Measurements from ENCODE around the gene PDXK. TPM values are rescaled to one million over a fixed set of nuclear protein-coding genes. Genes with fewer than 3 reads are reported as not detected.

The PDXK gene
- total and polyA plus RNA-seq, 3 experiments from 2014 or later = 38.3 to 96.7 (median 96.3) TPM

DNA sequence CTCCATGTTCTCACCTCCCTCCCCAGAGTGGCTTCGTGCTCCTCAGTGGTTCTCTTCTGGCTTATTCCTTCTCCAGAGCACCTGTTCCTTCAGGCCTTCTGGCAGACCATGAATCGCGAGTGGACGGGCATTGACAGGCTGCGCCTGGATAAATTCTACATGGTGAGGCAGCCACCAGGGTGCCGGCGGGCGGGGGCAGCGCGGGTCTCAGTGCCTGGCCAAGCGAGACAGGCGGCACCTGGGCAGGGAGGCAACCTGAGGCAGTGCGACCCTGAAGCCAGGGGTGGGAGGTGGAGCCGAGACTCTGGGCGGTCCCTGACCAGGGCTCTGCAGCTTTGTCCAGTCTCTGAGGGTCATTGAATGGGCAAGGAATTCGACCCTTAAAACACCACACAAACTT is 74.3 kb downstream of the PDXK start:
- Mint-ChIP-seq H3K27me3 (peaks cover 0 to 2% of the 10 kb centered on the region in 2 donors), H3K27ac (no peak overlapping the region)
- CTCF ChIA-PET = interaction anchor here (1.1 kb wide), 1 partner anchor 1099 kb away, joined by 3 read pairs; no protein-coding TSS in a partner anchor

DNA sequence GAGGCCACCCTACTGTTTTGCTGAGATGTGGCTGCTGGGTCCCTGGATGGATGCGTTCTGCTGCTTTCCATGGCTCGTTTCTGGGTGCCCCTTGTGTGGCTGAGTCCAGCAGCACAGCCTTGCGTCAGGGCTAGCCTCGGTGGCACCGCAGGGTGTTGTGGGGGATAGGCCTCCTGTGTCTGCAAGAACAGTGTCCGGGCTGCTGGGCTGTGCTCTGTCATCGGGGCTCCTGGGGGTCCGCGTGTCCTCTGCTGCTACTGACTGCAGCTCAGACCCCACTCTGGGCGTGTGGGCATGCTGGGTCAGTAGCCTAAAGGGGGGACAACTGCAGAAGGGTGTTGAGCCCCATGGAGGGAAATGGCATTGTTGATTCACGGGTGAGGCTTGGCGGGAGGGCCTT is 75.4 kb downstream of the PDXK start:
- H3K4me1 Mint-ChIP-seq = peaks cover 21 to 27% (median 24%) of the 10 kb centered on the region in 3 donors
- Histone ChIP-seq H3K27me3 (ENCODE audit: insufficient read depth, low read length, poor library complexity, severe bottlenecking) (no peaks in the 10 kb centered on the region), H3K27ac (ENCODE audit: low read depth, low read length) (no peak overlapping the region), H3K9me3 (ENCODE audit: low read length) (no peaks in the 10 kb centered on the region), H3K36me3 (ENCODE audit: insufficient read depth, low read length) (peaks cover 53% of the 10 kb centered on the region), H3K4me3 (ENCODE audit: low read length) (no peak overlapping the region), H3K4me1 (ENCODE audit: insufficient read depth, low read length) (peaks cover 13% of the 10 kb centered on the region)
- H3K27ac Mint-ChIP-seq = no peak overlapping the region
- no peak overlapping the region for H3K4me3 Mint-ChIP-seq
- H3K9me3 Mint-ChIP-seq = no peaks in the 10 kb centered on the region
- ChIA-PET CTCF (no interaction called here), POLR2A (no interaction called here)
- DNase-seq = no peak
- no peaks in the 10 kb centered on the region for H3K27me3 Mint-ChIP-seq
- peaks cover 0 to 85% (median 6%) of the 10 kb centered on the region in 3 donors for H3K36me3 Mint-ChIP-seq

More for the DNA sequence above, 74.3 kb downstream of the PDXK start:
- DNase-seq = no peak
- no peaks in the 10 kb centered on the region for H3K9me3 Mint-ChIP-seq
- no peak overlapping the region for H3K4me3 ChIP-seq (ENCODE audit: low read length)
- H3K27me3 ChIP-seq (ENCODE audit: insufficient read depth, low read length, poor library complexity, severe bottlenecking) = no peaks in the 10 kb centered on the region
- H3K9me3 ChIP-seq (ENCODE audit: low read length) = no peaks in the 10 kb centered on the region
- POLR2A ChIA-PET = no interaction called here
- no peak overlapping the region for H3K27ac ChIP-seq (ENCODE audit: low read depth, low read length)
- peaks cover 44% of the 10 kb centered on the region for H3K36me3 ChIP-seq (ENCODE audit: insufficient read depth, low read length)
- H3K4me3 Mint-ChIP-seq = no peak overlapping the region
- peaks cover 0 to 77% (median 6%) of the 10 kb centered on the region in 3 donors for H3K36me3 Mint-ChIP-seq
- H3K4me1 Mint-ChIP-seq = peaks cover 21 to 30% (median 24%) of the 10 kb centered on the region in 3 donors
- peaks cover 13% of the 10 kb centered on the region for H3K4me1 ChIP-seq (ENCODE audit: insufficient read depth, low read length)

GRCh38 chr21:43794857-43795256 is 75.9 kb downstream of the PDXK start:
- Mint-ChIP-seq H3K4me1 (peaks cover 21 to 24% (median 23%) of the 10 kb centered on the region in 3 donors), H3K4me3 (peak overlapping the region in 1 of 7 donors; percentile 25), H3K9me3 (no peaks in the 10 kb centered on the region), H3K27me3 (no peaks in the 10 kb centered on the region), H3K27ac (peak overlapping the region in 1 of 8 donors; percentile 27), H3K36me3 (peaks cover 0 to 89% (median 6%) of the 10 kb centered on the region in 3 donors)
- POLR2A ChIA-PET = no interaction called here
- Histone ChIP-seq H3K27ac (ENCODE audit: low read depth, low read length) (no peak overlapping the region), H3K4me3 (ENCODE audit: low read length) (no peak overlapping the region), H3K27me3 (ENCODE audit: insufficient read depth, low read length, poor library complexity, severe bottlenecking) (no peaks in the 10 kb centered on the region), H3K4me1 (ENCODE audit: insufficient read depth, low read length) (peaks cover 12% of the 10 kb centered on the region), H3K9me3 (ENCODE audit: low read length) (no peaks in the 10 kb centered on the region), H3K36me3 (ENCODE audit: insufficient read depth, low read length) (peaks cover 55% of the 10 kb centered on the region)
- CTCF ChIA-PET = no interaction called here
- DNase-seq = no peak

DNA sequence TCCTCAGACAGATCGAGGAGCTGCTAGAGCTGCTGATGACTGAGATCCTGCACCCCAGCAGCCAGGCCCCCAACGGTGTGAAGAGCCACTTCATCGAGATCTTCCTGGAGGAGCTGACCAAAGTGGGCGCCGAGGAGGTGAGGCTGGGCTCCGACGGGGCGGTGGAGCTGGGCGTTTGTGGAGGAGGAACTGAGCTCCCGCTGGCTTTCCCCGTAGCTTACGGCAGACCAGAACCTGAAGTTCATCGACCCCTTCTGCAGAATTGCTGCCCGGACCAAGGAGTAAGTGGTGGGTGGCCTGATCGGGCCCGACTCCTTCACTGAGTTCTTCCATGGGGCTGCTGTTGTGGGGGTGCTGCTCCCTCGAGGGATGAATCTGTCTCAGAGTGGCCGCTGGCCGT is 78.5 kb downstream of the PDXK start:
- Histone ChIP-seq H3K27me3 (ENCODE audit: insufficient read depth, low read length, poor library complexity, severe bottlenecking) (no peaks in the 10 kb centered on the region), H3K4me3 (ENCODE audit: low read length) (no peak overlapping the region), H3K9me3 (ENCODE audit: low read length) (no peaks in the 10 kb centered on the region), H3K4me1 (ENCODE audit: insufficient read depth, low read length) (no peaks in the 10 kb centered on the region), H3K27ac (ENCODE audit: low read depth, low read length) (no peak overlapping the region), H3K36me3 (ENCODE audit: insufficient read depth, low read length) (peaks cover 51% of the 10 kb centered on the region)
- no peak for DNase-seq
- POLR2A ChIA-PET = no interaction called here
- no peaks in the 10 kb centered on the region for H3K9me3 Mint-ChIP-seq
- H3K4me1 Mint-ChIP-seq = peaks cover 2 to 3% (median 3%) of the 10 kb centered on the region in 3 donors
- no peaks in the 10 kb centered on the region for H3K27me3 Mint-ChIP-seq
- peaks cover 0 to 99% (median 11%) of the 10 kb centered on the region in 3 donors for H3K36me3 Mint-ChIP-seq
- no peak overlapping the region for H3K4me3 Mint-ChIP-seq
- H3K27ac Mint-ChIP-seq = no peak overlapping the region
- CTCF ChIA-PET = no interaction called here

DNA sequence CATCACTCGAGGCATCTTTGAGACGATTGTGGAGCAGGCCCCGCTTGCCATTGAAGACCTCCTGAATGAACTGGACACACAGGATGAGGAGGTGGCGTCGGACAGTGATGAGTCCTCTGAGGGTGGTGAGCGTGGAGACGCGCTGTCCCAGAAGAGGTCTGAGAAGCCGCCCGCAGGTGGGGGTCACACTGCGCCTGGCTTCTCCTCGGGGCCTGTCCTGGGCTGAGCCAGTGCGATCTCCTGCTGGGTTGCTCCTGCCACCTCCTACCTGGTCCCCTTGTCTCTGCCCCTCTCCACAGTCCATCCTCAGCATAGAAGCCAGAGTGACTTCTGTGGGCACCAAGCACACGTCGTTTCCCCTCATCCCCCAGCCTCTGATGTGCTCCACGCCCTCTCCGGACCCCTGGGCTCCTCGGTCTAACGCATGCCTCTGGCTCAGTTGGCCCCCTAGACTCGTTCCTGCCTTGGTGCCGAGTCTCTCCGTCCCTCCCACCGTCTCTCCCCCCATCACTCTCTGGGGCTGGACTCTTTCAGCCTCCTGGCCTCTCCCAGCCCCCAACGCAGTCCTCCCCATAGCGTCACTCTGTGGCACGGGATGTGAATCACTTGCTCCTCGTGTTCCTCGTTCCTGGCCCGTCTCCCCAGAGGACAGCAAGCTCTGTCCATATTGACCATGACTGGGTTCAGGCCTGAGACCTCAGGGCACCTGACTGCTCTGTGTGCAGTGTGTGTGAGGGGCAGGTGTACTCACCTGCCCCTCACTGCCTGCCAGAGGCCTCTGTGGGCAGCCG is 79.2 kb downstream of the PDXK start:
- no peak overlapping the region for H3K4me3 ChIP-seq (ENCODE audit: low read length)
- peaks cover 0 to 99% (median 11%) of the 10 kb centered on the region in 3 donors for H3K36me3 Mint-ChIP-seq
- no peak for DNase-seq
- no peaks in the 10 kb centered on the region for H3K4me1 ChIP-seq (ENCODE audit: insufficient read depth, low read length)
- POLR2A ChIA-PET = no interaction called here
- no peaks in the 10 kb centered on the region for H3K27me3 ChIP-seq (ENCODE audit: insufficient read depth, low read length, poor library complexity, severe bottlenecking)
- CTCF ChIA-PET = no interaction called here
- H3K27ac Mint-ChIP-seq = peak overlapping the region in 1 of 8 donors; percentile 87
- no peaks in the 10 kb centered on the region for H3K9me3 Mint-ChIP-seq
- no peak overlapping the region for H3K27ac ChIP-seq (ENCODE audit: low read depth, low read length)
- H3K4me3 Mint-ChIP-seq = no peak overlapping the region
- H3K27me3 Mint-ChIP-seq = no peaks in the 10 kb centered on the region
- peaks cover 44% of the 10 kb centered on the region for H3K36me3 ChIP-seq (ENCODE audit: insufficient read depth, low read length)
- peaks cover 0 to 2% (median 0%) of the 10 kb centered on the region in 3 donors for H3K4me1 Mint-ChIP-seq
- H3K9me3 ChIP-seq (ENCODE audit: low read length) = no peaks in the 10 kb centered on the region

DNA sequence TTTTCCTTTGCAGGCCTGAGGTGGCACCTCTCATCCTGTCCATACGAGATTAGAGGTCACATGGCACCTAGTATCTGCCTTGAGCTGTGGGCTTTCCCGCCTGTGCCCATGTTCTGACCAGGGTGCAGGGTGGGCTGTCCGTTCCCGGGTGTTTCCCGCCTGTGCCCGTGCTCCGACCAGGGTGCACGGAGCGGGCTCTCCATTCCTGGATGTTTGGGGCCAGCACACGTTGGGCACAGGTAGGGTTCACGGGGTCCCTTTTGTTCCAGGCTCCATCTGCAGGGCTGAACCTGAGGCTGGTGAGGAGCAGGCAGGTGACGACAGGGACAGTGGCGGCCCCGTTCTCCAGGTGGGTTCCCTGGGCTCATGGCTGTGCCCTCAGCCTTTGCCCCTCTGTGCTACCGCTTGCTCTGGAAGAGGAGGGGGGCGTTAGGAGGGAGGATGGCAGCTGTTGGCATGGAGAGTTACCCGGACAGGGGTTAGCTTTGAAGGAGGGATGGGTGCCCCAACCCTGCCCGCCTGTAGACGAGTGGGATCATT is 80.4 kb downstream of the PDXK start:
- CTCF ChIA-PET = no interaction called here
- Histone ChIP-seq H3K36me3 (ENCODE audit: insufficient read depth, low read length) (peaks cover 32% of the 10 kb centered on the region), H3K4me3 (ENCODE audit: low read length) (no peak overlapping the region), H3K27me3 (ENCODE audit: insufficient read depth, low read length, poor library complexity, severe bottlenecking) (no peaks in the 10 kb centered on the region), H3K27ac (ENCODE audit: low read depth, low read length) (no peak overlapping the region), H3K4me1 (ENCODE audit: insufficient read depth, low read length) (no peaks in the 10 kb centered on the region), H3K9me3 (ENCODE audit: low read length) (no peaks in the 10 kb centered on the region)
- Mint-ChIP-seq H3K4me3 (no peak overlapping the region), H3K27ac (no peak overlapping the region), H3K9me3 (no peaks in the 10 kb centered on the region), H3K4me1 (no peaks in the 10 kb centered on the region), H3K36me3 (peaks cover 0 to 96% (median 9%) of the 10 kb centered on the region in 3 donors), H3K27me3 (no peaks in the 10 kb centered on the region)
- POLR2A ChIA-PET = no interaction called here
- DNase-seq = no peak

- Histone ChIP-seq H3K4me1 (ENCODE audit: insufficient read depth, low read length) (no peaks in the 10 kb centered on the region), H3K36me3 (ENCODE audit: insufficient read depth, low read length) (peaks cover 32% of the 10 kb centered on the region), H3K27me3 (ENCODE audit: insufficient read depth, low read length, poor library complexity, severe bottlenecking) (no peaks in the 10 kb centered on the region), H3K9me3 (ENCODE audit: low read length) (no peaks in the 10 kb centered on the region), H3K27ac (ENCODE audit: low read depth, low read length) (no peak overlapping the region), H3K4me3 (ENCODE audit: low read length) (no peak overlapping the region)
- POLR2A ChIA-PET = no interaction called here
- peaks cover 0 to 89% (median 7%) of the 10 kb centered on the region in 3 donors for H3K36me3 Mint-ChIP-seq
- CTCF ChIA-PET = interaction anchor here (1.3 kb wide), 1 partner anchor 140 kb away, joined by 4 read pairs; no protein-coding TSS in a partner anchor
- no peaks in the 10 kb centered on the region for H3K9me3 Mint-ChIP-seq
- DNase-seq = no peak
- no peak overlapping the region for H3K4me3 Mint-ChIP-seq
- H3K4me1 Mint-ChIP-seq = no peaks in the 10 kb centered on the region
- H3K27ac Mint-ChIP-seq = peak overlapping the region in 2 of 8 donors; percentile 54 to 81
- H3K27me3 Mint-ChIP-seq = no peaks in the 10 kb centered on the region
Observed at GRCh38 chr21:43800124-43800523, 81.2 kb downstream of the PDXK start.

GRCh38 chr21:43800566-43800965 is 81.6 kb downstream of the PDXK start:
- Histone ChIP-seq H3K4me1 (ENCODE audit: insufficient read depth, low read length) (no peaks in the 10 kb centered on the region), H3K9me3 (ENCODE audit: low read length) (no peaks in the 10 kb centered on the region), H3K4me3 (ENCODE audit: low read length) (no peak overlapping the region), H3K27ac (ENCODE audit: low read depth, low read length) (no peak overlapping the region), H3K36me3 (ENCODE audit: insufficient read depth, low read length) (peaks cover 32% of the 10 kb centered on the region), H3K27me3 (ENCODE audit: insufficient read depth, low read length, poor library complexity, severe bottlenecking) (no peaks in the 10 kb centered on the region)
- Mint-ChIP-seq H3K9me3 (no peaks in the 10 kb centered on the region), H3K36me3 (peaks cover 0 to 85% (median 5%) of the 10 kb centered on the region in 3 donors), H3K27me3 (no peaks in the 10 kb centered on the region), H3K4me3 (no peak overlapping the region), H3K4me1 (no peaks in the 10 kb centered on the region), H3K27ac (peak overlapping the region in 1 of 8 donors; percentile 81)
- DNase-seq = no peak
- POLR2A ChIA-PET = no interaction called here
- CTCF ChIA-PET = interaction anchor here (1.3 kb wide), 1 partner anchor 139 kb away, joined by 4 read pairs; no protein-coding TSS in a partner anchor

Measured in CD8-positive, alpha-beta memory T cell (primary cell).